Right cardiac atrium (tissue), 5 donors: ENCODE results near the gene CSNK1D. TPM values are rescaled to one million over a fixed set of nuclear protein-coding genes. Genes with fewer than 3 reads are reported as not detected.

ENCODE experiments used
- ATAC-seq, 2 donors: fragments of 200-7000 bp; cut with Tn5 transposase; one replicate each; pipeline versions ENCODE4 v1.8.0 to v1.9.1; 2020; ENCODE audit warnings: moderate library complexity in 2 of 2, mild to moderate bottlenecking in 1 of 2
- DNase-seq, 3 donors: peaks; one replicate each; pipeline ENCODE4 v3.0.0-alpha.2; 2020
- H3K27ac ChIP-seq: one replicate; pipeline ENCODE4 v1.5.1; 2013; ENCODE audit warnings: mild to moderate bottlenecking, low read length, control low read depth, moderate library complexity
- H3K27me3 ChIP-seq: one replicate; pipeline ENCODE4 v1.6.1; 2013; ENCODE audit not compliant: control insufficient read depth, insufficient read depth
- H3K4me1 ChIP-seq: one replicate; pipeline ENCODE4 v1.6.1; 2013; ENCODE audit warnings: low read length; ENCODE audit not compliant: control insufficient read depth, insufficient read depth
- H3K4me3 ChIP-seq: one replicate; pipeline ENCODE4 v1.5.1; 2013; ENCODE audit warnings: low read length, control low read depth
- H3K9me3 ChIP-seq: one replicate; pipeline ENCODE4 v1.6.1; 2013; ENCODE audit warnings: low read length; ENCODE audit not compliant: control insufficient read depth
- WGBS: extraction: QIAGEN DNeasy Blood & Tissue Kit; methylation state at CpG from one replicate; pipeline ENCODE4 v1.1.7; 2013; 5-methylcytosine and 5-hydroxymethylcytosine counted together
- intact Hi-C, 4 donors: fragments of 100-400 bp; cut with DNase I; formaldehyde crosslinking; loops; one replicate each; pipeline versions ENCODE4 v1.11.0 to v1.14.0; 2022 to 2023
- polyA plus RNA-seq: library from polyadenylated mRNA; stranded (reverse); fragments of 200-250 nt; gene quantifications from one replicate; pipeline ENCODE4 v1.2.3, GENCODE V29; 2013
- total RNA-seq, 4 donors: library from RNA; stranded (reverse); fragmentation: NEBNext Ultra II Directional; extraction: Animal tissue kit (Norgen Biotek cat#: 25700); gene quantifications; one replicate each; pipeline ENCODE4 v1.2.1, GENCODE V29; 2021
- donor health status: healthy with polysubstance abuse.
- donor health status: DM: no; HTN: yes; CAD: no.
- donor health status: DM: no; HTN: no; CAD: no.
- donor health status: DM: no; HTN: yes; CAD: no; lungs with severe emphysema.
- donor health status: DM: yes; HTN: yes; CAD: no.

Gene CSNK1D
- total and polyA plus RNA-seq, 5 donors: 61.7 to 81.7 (median 73.3) TPM

GRCh38 chr17:82219753-82220709, 53.5 kb downstream of the CSNK1D start:
- ATAC-seq (no peak), DNase-seq (peak in 1 of 3 donors; percentile 28)
- no peaks in the 10 kb centered on the region for H3K9me3 ChIP-seq
- intact Hi-C loops: no loop called here
- no peaks in the 10 kb centered on the region for H3K27me3 ChIP-seq
- no peak overlapping the region for H3K4me3 ChIP-seq
- no peaks in the 10 kb centered on the region for H3K4me1 ChIP-seq
- no peak overlapping the region for H3K27ac ChIP-seq
- WGBS: 86% methylated on average over 11 of the region's 11 CpGs

DNA sequence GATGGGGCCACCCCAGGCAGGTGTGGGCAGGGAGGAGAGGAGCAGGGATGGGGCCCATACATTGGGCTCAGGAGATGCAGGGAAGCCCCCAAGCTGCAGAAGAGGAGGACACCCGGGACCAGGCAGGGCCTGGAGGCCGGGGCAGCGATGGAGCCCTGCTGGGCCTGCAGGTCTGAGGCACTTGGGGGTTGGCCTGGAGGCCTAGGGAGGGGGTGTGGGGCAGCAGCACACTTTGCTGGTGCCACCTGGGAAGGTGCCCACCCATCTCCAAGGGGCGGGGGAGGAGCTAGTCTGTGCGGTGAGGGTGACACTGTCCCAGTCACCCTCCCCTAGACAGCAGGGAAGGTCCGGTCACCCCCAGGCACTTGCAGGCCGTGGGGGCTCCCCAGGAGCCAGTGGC, 54.4 kb downstream of the CSNK1D start:
- WGBS: 94% methylated on average over 7 of the region's 7 CpGs
- H3K27ac ChIP-seq: no peak overlapping the region
- no peak overlapping the region for H3K4me3 ChIP-seq
- no peaks in the 10 kb centered on the region for H3K9me3 ChIP-seq
- H3K4me1 ChIP-seq: no peaks in the 10 kb centered on the region
- intact Hi-C loops: no loop called here
- no peak for ATAC-seq
- H3K27me3 ChIP-seq: no peaks in the 10 kb centered on the region
- DNase-seq: no peak

DNA sequence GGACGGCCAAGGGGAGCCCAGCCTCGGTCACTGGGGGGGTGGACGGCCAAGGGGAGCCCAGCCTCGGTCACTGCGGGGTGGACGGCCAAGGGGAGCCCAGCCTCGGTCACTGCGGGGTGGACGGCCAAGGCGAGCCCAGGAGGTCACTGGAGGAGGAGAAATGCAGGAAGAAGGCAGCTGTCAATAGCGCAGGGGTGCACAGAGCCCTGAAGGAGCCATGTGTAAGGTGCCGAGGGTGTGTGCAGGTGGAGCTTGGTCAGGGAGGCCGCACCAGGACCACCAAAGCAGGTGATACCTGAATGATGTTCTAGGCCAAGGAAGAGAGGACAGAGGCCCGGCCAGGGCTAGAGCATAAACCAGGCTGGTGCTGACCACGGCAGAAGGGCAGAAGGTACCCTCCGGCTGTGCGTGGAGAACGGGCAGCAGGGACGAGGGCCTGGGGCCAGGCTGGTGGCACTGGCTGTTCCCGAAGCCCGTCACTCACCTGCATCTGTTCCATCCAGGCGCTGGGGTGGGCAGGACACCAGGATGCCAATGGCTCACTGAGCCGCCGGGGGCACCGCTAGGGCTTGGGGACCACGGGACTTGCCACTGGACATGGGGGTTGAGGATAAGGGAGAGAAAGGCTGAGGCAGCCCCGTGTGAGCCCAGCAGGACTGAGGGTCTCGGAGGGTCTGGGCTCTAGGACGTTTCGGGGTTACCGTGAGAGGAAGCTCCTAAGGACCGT, 55.0 kb downstream of the CSNK1D start:
- DNase-seq: peak in 1 of 3 donors; percentile 15
- no peaks in the 10 kb centered on the region for H3K9me3 ChIP-seq
- ATAC-seq: no peak
- H3K27me3 ChIP-seq: no peaks in the 10 kb centered on the region
- H3K27ac ChIP-seq: no peak overlapping the region
- intact Hi-C loops: no loop called here
- H3K4me1 ChIP-seq: no peaks in the 10 kb centered on the region
- H3K4me3 ChIP-seq: no peak overlapping the region
- 93% methylated on average over 32 of the region's 32 CpGs for WGBS

DNA sequence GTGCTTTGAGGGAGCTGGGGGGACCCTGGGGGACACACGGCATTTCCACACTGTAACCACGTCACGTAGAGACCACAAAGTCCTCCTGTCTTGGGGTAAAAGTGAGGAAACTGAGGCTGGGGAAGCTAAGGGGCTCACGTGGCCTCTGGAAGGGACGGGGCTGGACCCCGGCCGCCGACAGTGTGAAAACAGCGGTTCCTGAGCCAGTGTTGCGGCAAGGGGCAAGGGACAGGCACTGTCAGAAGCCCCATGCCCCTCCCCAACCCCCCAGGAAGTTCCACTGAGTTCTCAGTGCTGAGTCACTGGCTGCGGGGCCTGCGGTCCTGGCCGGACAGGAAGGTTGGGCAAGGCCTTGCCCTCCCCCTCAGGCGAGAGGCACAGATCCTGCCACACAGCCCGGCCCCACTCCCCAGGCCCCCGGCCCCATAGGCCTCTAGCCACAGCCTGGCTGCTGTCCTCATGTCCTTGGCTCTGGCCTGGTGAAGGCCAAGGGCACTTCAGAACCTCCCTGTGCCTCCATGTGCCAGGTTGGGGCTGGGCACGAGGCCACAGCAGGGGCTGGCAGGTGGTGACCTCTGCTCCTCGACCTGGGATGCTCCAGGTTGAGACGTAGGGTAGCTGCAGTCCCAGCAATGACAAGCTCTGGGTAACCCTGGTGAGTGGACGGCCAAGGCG, 55.8 kb downstream of the CSNK1D start:
- no peak overlapping the region for H3K4me3 ChIP-seq
- H3K27me3 ChIP-seq: no peaks in the 10 kb centered on the region
- H3K27ac ChIP-seq: peak overlapping the region; percentile 54
- H3K4me1 ChIP-seq: no peaks in the 10 kb centered on the region
- H3K9me3 ChIP-seq: no peaks in the 10 kb centered on the region
- DNase-seq: peak; percentile 65 to 85 (median 80)
- intact Hi-C loops: no loop called here
- peak; percentile 18 to 26 for ATAC-seq
- WGBS: 62% methylated on average over 21 of the region's 21 CpGs

GRCh38 chr17:82217120-82217529, 56.4 kb downstream of the CSNK1D start:
- Histone ChIP-seq H3K27ac (peak overlapping the region; percentile 54), H3K4me1 (no peaks in the 10 kb centered on the region), H3K4me3 (no peak overlapping the region), H3K27me3 (no peaks in the 10 kb centered on the region), H3K9me3 (no peaks in the 10 kb centered on the region)
- peak in 2 of 3 donors; percentile 56 to 69 for DNase-seq
- intact Hi-C loops: no loop called here
- WGBS: 69% methylated on average over 12 of the region's 12 CpGs
- ATAC-seq: peak; percentile 1 to 3

DNA sequence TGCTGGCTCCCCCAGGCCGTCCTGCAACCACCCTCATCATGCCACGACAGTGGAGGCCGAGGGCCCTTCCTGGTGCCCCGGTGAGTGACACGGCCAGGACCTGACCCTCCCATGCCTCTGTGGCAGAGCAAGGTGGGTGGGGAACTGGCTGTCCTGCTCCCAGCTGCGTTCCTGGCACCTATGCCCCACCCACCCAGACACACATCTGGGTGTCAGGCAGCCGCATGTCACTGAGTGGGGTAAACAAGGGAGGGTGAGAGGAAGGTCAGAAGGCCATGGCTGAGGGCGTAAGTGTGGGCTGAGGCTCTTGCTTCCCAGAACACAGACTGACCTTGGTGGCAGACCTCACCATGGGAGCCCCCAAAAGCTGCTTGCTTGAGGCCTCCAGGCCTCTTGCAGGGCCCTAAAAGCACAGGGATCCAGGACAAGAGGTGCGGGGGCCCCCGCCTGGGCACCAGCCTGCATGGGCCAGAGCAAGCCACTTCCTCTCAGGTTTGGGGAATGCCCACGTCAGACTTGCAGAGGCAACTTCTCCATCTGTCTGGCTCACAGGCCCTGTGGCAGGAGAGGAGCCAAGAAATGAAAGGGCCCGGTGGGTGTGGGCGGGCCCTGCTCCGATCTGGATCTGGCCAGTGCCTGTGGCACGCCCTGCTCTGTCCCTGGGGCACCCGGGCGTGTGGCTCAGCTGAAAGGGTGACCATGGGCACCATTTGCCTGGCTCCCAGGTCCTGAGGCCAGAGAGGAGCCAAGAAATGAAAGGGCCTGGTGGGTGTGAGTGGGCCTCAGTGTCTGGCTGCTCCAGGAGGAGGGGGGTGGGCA, 57.0 kb downstream of the CSNK1D start:
- H3K27ac ChIP-seq: peak overlapping the region; percentile 54
- no peak overlapping the region for H3K4me3 ChIP-seq

DNA sequence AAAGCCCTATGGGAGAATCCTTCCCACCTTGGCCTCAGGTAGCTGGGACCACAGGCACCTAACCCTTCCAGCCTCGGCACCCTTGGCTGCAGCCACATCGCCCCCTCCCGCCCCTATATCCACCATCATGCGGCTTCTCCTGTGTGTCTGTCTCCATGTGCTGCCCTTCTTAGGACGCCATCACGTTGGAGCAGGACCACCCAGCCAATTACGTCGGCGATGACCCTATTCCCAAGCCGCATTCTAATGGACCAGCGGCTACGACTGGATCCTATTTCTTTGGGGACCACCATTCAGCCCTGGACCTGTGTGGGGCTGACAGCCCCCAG, 57.6 kb downstream of the CSNK1D start:
- intact Hi-C loops: no loop called here
- ATAC-seq (no peak), DNase-seq (peak in 1 of 3 donors; percentile 27)
- Histone ChIP-seq H3K27ac (no peak overlapping the region), H3K27me3 (no peaks in the 10 kb centered on the region), H3K9me3 (no peaks in the 10 kb centered on the region), H3K4me1 (no peaks in the 10 kb centered on the region), H3K4me3 (no peak overlapping the region)
- 87% methylated on average over 12 of the region's 12 CpGs for whole genome bisulfite sequencing

More for the DNA sequence above, 57.0 kb downstream of the CSNK1D start:
- ATAC-seq: peak; percentile 57
- Histone ChIP-seq H3K27me3 (no peaks in the 10 kb centered on the region), H3K9me3 (no peaks in the 10 kb centered on the region), H3K4me1 (no peaks in the 10 kb centered on the region)
- DNase-seq: peak; percentile 67 to 88 (median 87)
- intact Hi-C loops: no loop called here
- WGBS: 54% methylated on average over 17 of the region's 17 CpGs

DNA sequence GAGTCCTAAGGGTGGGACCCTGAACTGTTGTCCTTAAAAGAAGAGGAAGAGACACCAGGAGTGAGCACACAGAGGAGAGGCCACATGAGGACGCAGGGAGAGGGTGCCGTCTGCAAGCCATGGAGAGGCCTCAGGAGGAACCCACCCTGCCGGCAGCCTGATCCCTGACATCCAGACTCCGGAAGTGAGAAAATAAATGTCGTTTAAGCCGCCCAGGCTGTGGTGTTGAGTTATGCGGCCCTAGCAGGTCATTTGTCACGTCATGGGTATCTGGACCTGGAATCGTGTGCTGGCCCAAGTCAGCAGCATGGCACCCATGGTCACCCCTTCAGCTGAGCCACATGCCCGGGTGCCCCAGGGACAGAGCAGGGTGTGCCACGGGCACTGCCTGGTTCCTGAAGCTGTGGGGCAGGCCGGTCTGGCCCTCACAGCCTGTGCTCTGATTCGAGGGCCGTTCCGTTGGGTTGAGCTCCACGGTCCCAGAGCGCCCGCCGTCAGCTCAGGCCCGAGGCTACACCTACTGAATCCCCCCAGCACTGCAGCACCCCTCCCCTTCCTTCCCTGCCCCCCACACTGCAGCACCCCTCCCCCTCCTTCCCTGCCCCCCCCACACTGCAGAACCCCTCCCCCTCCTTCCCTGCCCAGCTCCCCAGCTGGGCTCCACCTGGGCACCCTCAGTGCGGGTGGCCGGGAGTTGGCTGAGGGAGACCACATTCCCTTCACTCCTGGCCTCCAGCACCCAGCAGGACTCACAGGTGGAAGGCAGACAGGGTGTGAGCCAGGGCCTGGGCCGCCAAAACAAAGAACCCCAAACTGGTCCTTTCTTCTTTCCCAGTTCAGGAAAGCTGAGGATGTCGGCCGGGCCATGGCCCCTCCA, 58.2 kb downstream of the CSNK1D start:
- peak in 1 of 3 donors; percentile 63 for DNase-seq

DNA sequence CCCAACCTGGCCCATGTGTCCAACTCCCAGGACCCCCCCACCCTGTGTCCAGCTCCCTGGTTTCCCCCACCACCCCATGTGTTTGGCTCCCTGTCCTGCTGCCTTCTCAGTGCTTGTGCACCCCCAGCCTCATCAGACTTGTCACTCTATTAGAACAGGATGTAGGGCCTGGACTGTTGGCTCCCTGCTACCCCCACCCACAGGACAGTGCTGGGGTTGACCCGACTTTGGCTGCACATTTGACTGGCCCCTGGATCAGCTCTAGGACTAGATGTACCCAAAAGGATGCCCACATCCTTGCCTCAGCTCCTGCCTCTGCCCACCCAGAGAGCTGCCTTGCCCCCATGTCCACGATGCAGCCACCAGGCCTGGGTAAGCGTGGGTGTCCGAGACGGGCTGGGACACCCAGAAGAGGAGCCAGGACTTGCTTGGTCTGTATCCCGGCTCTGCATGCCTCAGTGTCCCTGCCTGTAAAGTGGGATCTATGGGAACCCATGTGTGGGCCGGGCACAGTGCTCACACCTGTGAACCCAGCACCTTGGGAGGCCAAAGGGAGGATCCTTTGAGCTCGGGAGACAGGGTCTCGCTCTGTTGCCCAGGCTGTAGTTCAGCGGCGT, 59.4 kb downstream of the CSNK1D start:
- Histone ChIP-seq H3K4me1 (no peaks in the 10 kb centered on the region), H3K9me3 (no peaks in the 10 kb centered on the region), H3K27ac (no peak overlapping the region), H3K4me3 (no peak overlapping the region), H3K27me3 (no peaks in the 10 kb centered on the region)
- DNase-seq (peak in 2 of 3 donors; percentile 23 to 28), ATAC-seq (no peak)
- WGBS: 86% methylated on average over 11 of the region's 11 CpGs
- intact Hi-C loops: no loop called here

More for the DNA sequence above, 58.2 kb downstream of the CSNK1D start:
- 75% methylated on average over 25 of the region's 25 CpGs for WGBS
- H3K27me3 ChIP-seq: no peaks in the 10 kb centered on the region
- intact Hi-C loops: no loop called here
- H3K9me3 ChIP-seq: no peaks in the 10 kb centered on the region
- no peaks in the 10 kb centered on the region for H3K4me1 ChIP-seq
- H3K4me3 ChIP-seq: no peak overlapping the region
- ATAC-seq: no peak
- no peak overlapping the region for H3K27ac ChIP-seq
